Esophagus muscularis mucosa (tissue), 4 donors: ENCODE data around the gene XRCC3.

Experiments
- EP300 ChIP-seq: sonication (generic); formaldehyde crosslinking; IDR thresholded peaks from one replicate; pipeline ENCODE4 v1.6.1; 2017; ENCODE audit warnings: antibody characterized with exemption
- POLR2A ChIP-seq: fragments of 450-650 bp; IDR thresholded peaks from one replicate; pipeline ENCODE4 v1.6.1; 2017; ENCODE audit warnings: antibody characterized with exemption, moderate library complexity, mild to moderate bottlenecking, low read depth
- TF ChIP-seq, protein P1 (sequence below), 3 experiments: fragments of 200-600 bp in 2 of 3; fragments of 450-650 bp in 1 of 3; sonication (generic) in 2 of 3; IDR thresholded peaks; one replicate each; pipeline ENCODE4 v1.5.1; 2017 to 2019; ENCODE audit warnings: antibody characterized with exemption in 3 of 3, mild to moderate bottlenecking in 2 of 3, moderate library complexity in 1 of 3

DNA sequence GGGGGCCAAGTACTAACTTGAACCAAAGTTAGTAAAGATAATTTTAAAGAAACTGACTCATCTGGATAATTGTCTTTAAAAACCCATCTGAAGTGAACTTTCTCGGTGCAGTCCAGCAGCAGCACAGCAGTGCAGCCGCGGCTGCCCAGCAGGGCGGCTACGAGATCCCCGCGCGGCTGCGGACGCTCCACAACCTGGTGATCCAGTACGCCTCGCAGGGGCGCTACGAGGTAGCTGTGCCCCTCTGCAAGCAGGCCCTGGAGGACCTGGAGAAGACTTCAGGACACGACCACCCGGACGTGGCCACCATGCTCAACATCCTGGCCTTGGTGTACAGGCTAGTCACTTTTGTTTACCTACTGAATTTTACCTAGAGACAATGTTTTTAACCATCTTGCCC, 52.7 kb downstream of the XRCC3 start:
- no peak for TF ChIP-seq POLR2A
- TF ChIP-seq, protein P1, sequence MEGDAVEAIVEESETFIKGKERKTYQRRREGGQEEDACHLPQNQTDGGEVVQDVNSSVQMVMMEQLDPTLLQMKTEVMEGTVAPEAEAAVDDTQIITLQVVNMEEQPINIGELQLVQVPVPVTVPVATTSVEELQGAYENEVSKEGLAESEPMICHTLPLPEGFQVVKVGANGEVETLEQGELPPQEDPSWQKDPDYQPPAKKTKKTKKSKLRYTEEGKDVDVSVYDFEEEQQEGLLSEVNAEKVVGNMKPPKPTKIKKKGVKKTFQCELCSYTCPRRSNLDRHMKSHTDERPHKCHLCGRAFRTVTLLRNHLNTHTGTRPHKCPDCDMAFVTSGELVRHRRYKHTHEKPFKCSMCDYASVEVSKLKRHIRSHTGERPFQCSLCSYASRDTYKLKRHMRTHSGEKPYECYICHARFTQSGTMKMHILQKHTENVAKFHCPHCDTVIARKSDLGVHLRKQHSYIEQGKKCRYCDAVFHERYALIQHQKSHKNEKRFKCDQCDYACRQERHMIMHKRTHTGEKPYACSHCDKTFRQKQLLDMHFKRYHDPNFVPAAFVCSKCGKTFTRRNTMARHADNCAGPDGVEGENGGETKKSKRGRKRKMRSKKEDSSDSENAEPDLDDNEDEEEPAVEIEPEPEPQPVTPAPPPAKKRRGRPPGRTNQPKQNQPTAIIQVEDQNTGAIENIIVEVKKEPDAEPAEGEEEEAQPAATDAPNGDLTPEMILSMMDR (IDR thresholded peaks at IDR 0.05): no peak
- TF ChIP-seq EP300: no peak
